Vagina (tissue), 2 donors: Measurements from ENCODE around the gene DCHS1. TPM values are rescaled to one million over a fixed set of nuclear protein-coding genes. Genes with fewer than 3 reads are reported as not detected.

ENCODE experiments used
- DNase-seq, 2 donors: peaks; one replicate each; pipeline ENCODE4 v3.0.0-alpha.2; 2017; ENCODE audit errors: extremely low spot score in 2 of 2
- H3K27ac ChIP-seq: fragments of 200-600 bp; sonication (generic); one replicate; pipeline ENCODE4 v1.5.1; 2019
- H3K27me3 ChIP-seq: fragments of 200-600 bp; sonication (generic); one replicate; pipeline ENCODE4 v1.5.1; 2019
- H3K36me3 ChIP-seq, 2 donors: fragments of 200-600 bp; sonication (generic); one replicate each; pipeline ENCODE4 v1.5.1; 2017 to 2019
- H3K4me1 ChIP-seq: fragments of 200-600 bp; sonication (generic); one replicate; pipeline ENCODE4 v1.5.1; 2019
- H3K4me3 ChIP-seq, 2 donors: fragments of 200-600 bp; sonication (generic); 1 replicate in 1 of 2; 2 replicates in 1 of 2; pipeline ENCODE4 v1.5.1; 2016 to 2019
- H3K9me3 ChIP-seq: fragments of 200-600 bp; sonication (generic); one replicate; pipeline ENCODE4 v1.5.1; 2019
- CTCF ChIP-seq, 3 experiments: fragments of 450-650 bp in 2 of 3; fragments of 200-600 bp in 1 of 3; sonication (generic) in 1 of 3; IDR thresholded peaks; one replicate each; pipeline ENCODE4 v1.5.1; 2017 to 2019; ENCODE audit warnings: antibody characterized with exemption in 3 of 3, mild to moderate bottlenecking in 2 of 3, moderate library complexity in 2 of 3
- POLR2A ChIP-seq, 2 donors: fragments of 450-650 bp; IDR thresholded peaks; one replicate each; pipeline ENCODE4 v1.6.1; 2017; ENCODE audit warnings: antibody characterized with exemption in 2 of 2, mild to moderate bottlenecking in 2 of 2, moderate library complexity in 2 of 2
- POLR2AphosphoS5 ChIP-seq, 2 donors: sonication (generic); formaldehyde crosslinking; IDR thresholded peaks; one replicate each; pipeline ENCODE4 v1.9.0; 2017; ENCODE audit warnings: antibody characterized with exemption in 2 of 2, mild to moderate bottlenecking in 2 of 2, low read depth in 1 of 2; ENCODE audit not compliant: insufficient read depth in 1 of 2
- intact Hi-C: fragments of 100-400 bp; cut with DNase I; formaldehyde crosslinking; loops from one replicate; pipeline ENCODE4 v1.15.1; 2023
- total RNA-seq: library from RNA; depleted of rRNA; stranded (reverse); fragments of >200 nt; gene quantifications from one replicate; pipeline ENCODE4 v1.2.3, GENCODE V29; 2016

The DCHS1 gene
- total RNA-seq, 1 donor from 2014 or later = 28.7 TPM

GRCh38 chr11:6598555-6598954 lies 57.1 kb downstream of the DCHS1 start:
- peaks cover 0 to 38% of the 10 kb centered on the region in 2 donors for H3K36me3 ChIP-seq

GRCh38 chr11:6596239-6596877 lies 59.3 kb downstream of the DCHS1 start:
- Histone ChIP-seq H3K4me1 (peaks cover 17% of the 10 kb centered on the region), H3K4me3 (no peak overlapping the region), H3K27me3 (no peaks in the 10 kb centered on the region), H3K27ac (peak overlapping the region; percentile 29), H3K9me3 (no peaks in the 10 kb centered on the region), H3K36me3 (peaks cover 0 to 47% of the 10 kb centered on the region in 2 donors)
- peak in 1 of 2 donors; percentile 47 for DNase-seq
- intact Hi-C loops = no loop called here
- TF ChIP-seq POLR2AphosphoS5 (IDR thresholded peaks at IDR 0.05; ENCODE audit: insufficient read depth in 1 of 2, low read depth in 1 of 2) (no peak), CTCF (IDR thresholded peaks at IDR 0.05) (no peak), POLR2A (IDR thresholded peaks at IDR 0.05) (no peak)

More at GRCh38 chr11:6598555-6598954, 57.1 kb downstream of the DCHS1 start:
- peak in 1 of 2 donors; percentile 22 for DNase-seq
- intact Hi-C loops = no loop called here
- TF ChIP-seq POLR2A (IDR thresholded peaks at IDR 0.05) = no peak
- no peak for TF ChIP-seq POLR2AphosphoS5 (IDR thresholded peaks at IDR 0.05; ENCODE audit: insufficient read depth in 1 of 2, low read depth in 1 of 2)
- no peak for TF ChIP-seq CTCF (IDR thresholded peaks at IDR 0.05)
- H3K4me1 ChIP-seq = peaks cover 32% of the 10 kb centered on the region
- H3K27ac ChIP-seq = no peak overlapping the region
- H3K9me3 ChIP-seq = no peaks in the 10 kb centered on the region
- H3K4me3 ChIP-seq = no peak overlapping the region
- H3K27me3 ChIP-seq = no peaks in the 10 kb centered on the region

- H3K27me3 ChIP-seq = no peaks in the 10 kb centered on the region
- peak in 1 of 2 donors; percentile 70 for DNase-seq
- TF ChIP-seq POLR2A (IDR thresholded peaks at IDR 0.05) = no peak
- no peak for TF ChIP-seq POLR2AphosphoS5 (IDR thresholded peaks at IDR 0.05; ENCODE audit: insufficient read depth in 1 of 2, low read depth in 1 of 2)
- no peak for TF ChIP-seq CTCF (IDR thresholded peaks at IDR 0.05)
- no peak overlapping the region for H3K4me3 ChIP-seq
- peaks cover 7% of the 10 kb centered on the region for H3K4me1 ChIP-seq
- H3K36me3 ChIP-seq = peaks cover 0 to 26% of the 10 kb centered on the region in 2 donors
- no peak overlapping the region for H3K27ac ChIP-seq
- no peaks in the 10 kb centered on the region for H3K9me3 ChIP-seq
- intact Hi-C loops = no loop called here
Observed at GRCh38 chr11:6594142-6594768, 61.4 kb downstream of the DCHS1 start.

- intact Hi-C loops = no loop called here
- Histone ChIP-seq H3K9me3 (no peaks in the 10 kb centered on the region), H3K27me3 (no peaks in the 10 kb centered on the region), H3K36me3 (peaks cover 0 to 7% of the 10 kb centered on the region in 2 donors), H3K4me1 (no peaks in the 10 kb centered on the region), H3K27ac (no peak overlapping the region), H3K4me3 (no peak overlapping the region)
- TF ChIP-seq POLR2A (IDR thresholded peaks at IDR 0.05) = no peak
- TF ChIP-seq CTCF (IDR thresholded peaks at IDR 0.05) = no peak
- no peak for TF ChIP-seq POLR2AphosphoS5 (IDR thresholded peaks at IDR 0.05; ENCODE audit: insufficient read depth in 1 of 2, low read depth in 1 of 2)
- DNase-seq = no peak
Observed at GRCh38 chr11:6588018-6588417, 67.6 kb downstream of the DCHS1 start.
